Activated CD8-positive, alpha-beta T cell treated with anti-CD3 and anti-CD28 coated beads, Interleukin-2, amount 10 ng/mL, durations not matched to agents 7 days and 5 days (primary cell): ENCODE data around the gene EXOSC5. TPM values are rescaled to one million over a fixed set of nuclear protein-coding genes. Genes with fewer than 3 reads are reported as not detected.
A peak's percentile ranks its signal among the peaks of the same experiment; 100 is the strongest.

Experiments used
- ATAC-seq: fragments of 150-1000 bp; cut with Tn5 transposase; one replicate; pipeline ENCODE4 v1.10.0; 2021; ENCODE audit warnings: moderate library complexity
- CTCF ChIA-PET: fragments of 350-600 bp; sonication (Branson Sonifier 250); formaldehyde crosslinking; loops from one replicate; lab custom pipeline; 2021; ENCODE audit warnings: antibody characterized with exemption; lab: Charles Lee
- POLR2A ChIA-PET: fragments of 350-600 bp; sonication (Branson Sonifier 250); formaldehyde crosslinking; loops from one replicate; lab custom pipeline; 2021; ENCODE audit warnings: antibody characterized with exemption; lab: Charles Lee
- DNase-seq: peaks from one replicate; pipeline ENCODE4 v3.0.0-alpha.2; 2020
- H3K27ac Mint-ChIP-seq: one replicate; pipeline ENCODE4 v1.8.0; 2021; ENCODE audit warnings: mild to moderate bottlenecking, mixed read lengths
- H3K27me3 Mint-ChIP-seq: one replicate; pipeline ENCODE4 v1.8.0; 2021; ENCODE audit warnings: low read depth, mixed read lengths
- H3K36me3 Mint-ChIP-seq: one replicate; pipeline ENCODE4 v1.8.0; 2021; ENCODE audit warnings: low read depth, mixed read lengths
- H3K4me1 Mint-ChIP-seq: one replicate; pipeline ENCODE4 v1.8.0; 2021; ENCODE audit warnings: low read depth, mixed read lengths
- H3K4me3 Mint-ChIP-seq: one replicate; pipeline ENCODE4 v1.8.0; 2021; ENCODE audit warnings: mild to moderate bottlenecking, mixed read lengths
- H3K9me3 Mint-ChIP-seq: one replicate; pipeline ENCODE4 v1.8.0; 2022; ENCODE audit warnings: mixed read lengths; ENCODE audit not compliant: insufficient read depth
- total RNA-seq, 2 experiments: library from RNA; stranded (reverse); gene quantifications; one replicate each; pipeline ENCODE4 v1.2.3, GENCODE V29; 2021

The EXOSC5 gene
- total RNA-seq, 2 experiments from 2014 or later, result 25.3 to 26.6 TPM

- CTCF ChIA-PET, result interaction anchor here (1.8 kb wide), 1 partner anchor 23 kb away, joined by 6 read pairs; no protein-coding TSS in a partner anchor
- Mint-ChIP-seq H3K4me3 (peak overlapping the region; percentile 18), H3K36me3 (peaks cover 23% of the 10 kb centered on the region), H3K27ac (peak overlapping the region; percentile 79), H3K4me1 (peaks cover 43% of the 10 kb centered on the region), H3K27me3 (no peaks in the 10 kb centered on the region), H3K9me3 (no peaks in the 10 kb centered on the region)
- DNase-seq (no peak), ATAC-seq (no peak)
- POLR2A ChIA-PET, result no interaction called here
These were observed 28.3 kb upstream of the EXOSC5 start for GRCh38 chr19:41425174-41426115.

DNA sequence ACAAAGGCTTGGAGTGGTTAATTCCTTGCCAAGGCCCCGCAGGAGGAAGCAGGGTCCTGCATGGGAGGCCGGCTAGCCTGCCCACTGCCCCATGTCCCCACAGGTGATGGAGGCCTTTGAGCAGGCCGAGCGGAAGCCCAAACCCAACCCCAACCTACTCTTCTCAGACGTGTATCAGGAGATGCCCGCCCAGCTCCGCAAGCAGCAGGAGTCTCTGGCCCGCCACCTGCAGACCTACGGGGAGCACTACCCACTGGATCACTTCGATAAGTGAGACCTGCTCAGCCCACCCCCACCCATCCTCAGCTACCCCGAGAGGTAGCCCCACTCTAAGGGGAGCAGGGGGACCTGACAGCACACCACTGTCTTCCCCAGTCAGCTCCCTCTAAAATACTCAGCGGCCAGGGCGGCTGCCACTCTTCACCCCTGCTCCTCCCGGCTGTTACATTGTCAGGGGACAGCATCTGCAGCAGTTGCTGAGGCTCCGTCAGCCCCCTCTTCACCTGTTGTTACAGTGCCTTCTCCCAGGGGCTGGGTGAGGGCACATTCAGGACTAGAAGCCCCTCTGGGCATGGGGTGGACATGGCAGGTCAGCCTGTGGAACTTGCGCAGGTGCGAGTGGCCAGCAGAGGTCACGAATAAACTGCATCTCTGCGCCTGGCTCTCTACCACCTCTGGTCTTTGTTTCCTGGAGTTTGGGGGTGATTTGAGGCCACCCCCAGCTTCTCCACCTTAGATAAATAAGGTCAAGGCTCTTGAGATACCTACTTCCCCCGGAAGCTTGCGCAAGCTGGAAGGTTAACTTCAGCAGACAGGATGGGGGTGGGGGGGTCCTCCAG, 27.4 kb upstream of the EXOSC5 start:
- Mint-ChIP-seq H3K36me3 (peaks cover 28% of the 10 kb centered on the region), H3K27me3 (no peaks in the 10 kb centered on the region), H3K4me1 (peaks cover 43% of the 10 kb centered on the region), H3K27ac (peak overlapping the region; percentile 79), H3K4me3 (no peak overlapping the region), H3K9me3 (no peaks in the 10 kb centered on the region)
- DNase-seq (peak; percentile 37), ATAC-seq (no peak)
- CTCF ChIA-PET, result interaction anchor here (1.8 kb wide), 1 partner anchor 24 kb away, joined by 6 read pairs; no protein-coding TSS in a partner anchor
- POLR2A ChIA-PET, result no interaction called here

GRCh38 chr19:41422955-41423354, 25.8 kb upstream of the EXOSC5 start:
- Mint-ChIP-seq H3K27ac (no peak overlapping the region), H3K4me3 (no peak overlapping the region), H3K9me3 (no peaks in the 10 kb centered on the region), H3K27me3 (no peaks in the 10 kb centered on the region), H3K4me1 (peaks cover 30% of the 10 kb centered on the region), H3K36me3 (peaks cover 28% of the 10 kb centered on the region)
- DNase-seq (no peak), ATAC-seq (no peak)
- CTCF ChIA-PET, result no interaction called here
- POLR2A ChIA-PET, result no interaction called here

DNA sequence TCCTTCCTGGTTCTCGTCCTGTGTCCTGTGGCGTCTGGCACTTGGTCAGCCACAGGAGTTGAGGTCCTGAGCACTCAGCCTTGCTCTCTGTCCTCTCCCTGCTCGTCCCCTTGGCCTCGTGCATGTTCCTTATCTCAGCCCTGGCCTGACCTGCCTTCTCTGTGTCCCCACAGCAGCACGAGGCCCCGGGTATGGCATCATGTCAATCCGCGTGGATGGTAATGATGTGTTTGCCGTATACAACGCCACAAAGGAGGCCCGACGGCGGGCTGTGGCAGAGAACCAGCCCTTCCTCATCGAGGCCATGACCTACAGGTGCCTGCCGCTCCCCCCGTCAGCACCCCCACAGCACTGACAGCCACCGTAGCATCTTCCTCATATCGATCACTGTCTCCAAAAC, 25.3 kb upstream of the EXOSC5 start:
- Mint-ChIP-seq H3K36me3 (peaks cover 28% of the 10 kb centered on the region), H3K4me3 (no peak overlapping the region), H3K4me1 (peaks cover 25% of the 10 kb centered on the region), H3K27ac (no peak overlapping the region), H3K27me3 (no peaks in the 10 kb centered on the region), H3K9me3 (no peaks in the 10 kb centered on the region)
- DNase-seq (no peak), ATAC-seq (no peak)
- POLR2A ChIA-PET, result no interaction called here
- CTCF ChIA-PET, result no interaction called here

DNA sequence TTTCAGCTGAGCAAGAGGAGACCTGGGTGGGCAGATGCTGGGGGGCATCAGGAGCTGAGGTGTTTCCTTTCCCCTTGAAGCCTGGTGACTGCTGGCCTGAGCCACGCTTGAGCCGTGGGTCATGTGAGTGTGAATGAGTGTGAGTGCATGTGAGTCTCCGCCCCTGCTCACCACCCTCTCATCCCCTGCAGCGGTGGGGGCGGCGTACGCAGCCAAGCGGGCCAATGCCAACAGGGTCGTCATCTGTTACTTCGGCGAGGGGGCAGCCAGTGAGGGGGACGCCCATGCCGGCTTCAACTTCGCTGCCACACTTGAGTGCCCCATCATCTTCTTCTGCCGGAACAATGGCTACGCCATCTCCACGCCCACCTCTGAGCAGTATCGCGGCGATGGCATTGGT, 24.8 kb upstream of the EXOSC5 start:
- H3K27me3 Mint-ChIP-seq, result no peaks in the 10 kb centered on the region
- H3K4me1 Mint-ChIP-seq, result peaks cover 22% of the 10 kb centered on the region
- peaks cover 28% of the 10 kb centered on the region for H3K36me3 Mint-ChIP-seq
- CTCF ChIA-PET, result no interaction called here
- ATAC-seq, result no peak
- DNase-seq, result no peak
- POLR2A ChIA-PET, result no interaction called here
- H3K27ac Mint-ChIP-seq, result peak overlapping the region; percentile 69
- H3K4me3 Mint-ChIP-seq, result no peak overlapping the region
- H3K9me3 Mint-ChIP-seq, result no peaks in the 10 kb centered on the region

DNA sequence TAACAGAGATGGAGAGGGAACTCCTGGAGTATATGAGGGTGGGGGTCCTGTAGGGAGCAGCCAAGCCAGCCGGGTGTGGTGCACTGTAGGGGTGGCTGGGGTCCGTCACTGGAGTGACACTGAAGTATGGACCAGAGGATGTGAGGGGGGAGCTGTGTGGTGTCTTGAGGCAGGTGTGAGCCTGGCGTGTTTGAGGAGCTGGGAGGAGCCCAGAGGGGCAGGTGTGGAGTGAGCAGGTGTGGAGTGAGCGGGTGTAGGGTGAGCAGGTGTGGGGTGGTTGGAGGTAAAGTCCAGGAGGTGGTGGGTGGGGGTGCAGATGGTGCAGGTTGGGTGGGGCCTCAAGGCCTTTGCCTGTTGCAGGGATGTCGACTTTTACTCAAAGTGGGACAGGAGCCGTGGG, 24.2 kb upstream of the EXOSC5 start:
- no peaks in the 10 kb centered on the region for H3K9me3 Mint-ChIP-seq
- H3K4me3 Mint-ChIP-seq, result no peak overlapping the region
- ChIA-PET POLR2A (interaction anchor here (1.2 kb wide), 1 partner anchor 18 kb away, joined by 3 read pairs; no protein-coding TSS in a partner anchor), CTCF (no interaction called here)
- peaks cover 15% of the 10 kb centered on the region for H3K4me1 Mint-ChIP-seq
- ATAC-seq (no peak), DNase-seq (no peak)
- H3K36me3 Mint-ChIP-seq, result peaks cover 29% of the 10 kb centered on the region
- H3K27me3 Mint-ChIP-seq, result no peaks in the 10 kb centered on the region
- no peak overlapping the region for H3K27ac Mint-ChIP-seq

DNA sequence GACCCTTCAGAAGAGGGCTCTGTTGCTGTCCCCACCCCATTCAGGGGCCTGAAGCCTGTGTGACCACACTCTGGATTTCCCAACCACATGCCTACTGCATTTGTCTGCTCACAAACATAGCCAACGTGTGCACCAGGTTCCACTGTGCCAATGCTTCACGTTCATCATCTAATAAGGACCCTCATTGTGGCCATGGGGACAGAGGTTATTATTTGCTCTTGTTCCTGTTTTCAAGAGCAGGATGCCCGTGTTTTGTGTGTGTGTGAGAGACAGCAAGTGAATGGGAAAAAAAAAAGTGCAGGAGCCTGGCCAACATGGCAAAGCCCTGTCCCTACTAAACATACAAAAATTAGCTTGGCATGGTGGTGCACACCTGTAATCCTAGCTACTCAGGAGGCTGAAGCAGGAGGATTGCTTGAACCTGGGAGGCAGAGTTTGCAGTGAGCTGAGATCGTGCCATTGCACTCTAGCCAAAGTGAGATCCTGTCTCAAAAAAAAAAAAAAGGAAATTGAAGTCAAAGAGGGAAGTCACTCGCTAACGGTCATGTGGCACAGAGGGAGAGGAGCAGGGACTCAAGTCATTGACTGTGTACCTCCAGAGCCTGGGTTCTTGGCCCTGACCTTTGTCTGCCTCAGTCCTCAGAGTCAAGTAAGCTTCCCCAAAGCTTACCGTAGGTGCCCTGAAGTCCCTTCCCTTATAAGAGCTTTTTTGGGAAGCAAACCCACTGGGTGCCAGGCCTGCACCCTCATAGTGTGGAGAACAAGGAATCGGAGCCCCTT, 23.1 kb upstream of the EXOSC5 start:
- Mint-ChIP-seq H3K27me3 (no peaks in the 10 kb centered on the region), H3K9me3 (no peaks in the 10 kb centered on the region), H3K27ac (no peak overlapping the region), H3K4me1 (peaks cover 9% of the 10 kb centered on the region), H3K36me3 (peaks cover 32% of the 10 kb centered on the region), H3K4me3 (no peak overlapping the region)
- DNase-seq, result no peak
- no peak for ATAC-seq
- ChIA-PET POLR2A (interaction anchor here (1.2 kb wide), 1 partner anchor 19 kb away, joined by 3 read pairs; no protein-coding TSS in a partner anchor), CTCF (interaction anchor here (0.9 kb wide), 1 partner anchor 85 kb away, joined by 3 read pairs; no protein-coding TSS in a partner anchor)

DNA sequence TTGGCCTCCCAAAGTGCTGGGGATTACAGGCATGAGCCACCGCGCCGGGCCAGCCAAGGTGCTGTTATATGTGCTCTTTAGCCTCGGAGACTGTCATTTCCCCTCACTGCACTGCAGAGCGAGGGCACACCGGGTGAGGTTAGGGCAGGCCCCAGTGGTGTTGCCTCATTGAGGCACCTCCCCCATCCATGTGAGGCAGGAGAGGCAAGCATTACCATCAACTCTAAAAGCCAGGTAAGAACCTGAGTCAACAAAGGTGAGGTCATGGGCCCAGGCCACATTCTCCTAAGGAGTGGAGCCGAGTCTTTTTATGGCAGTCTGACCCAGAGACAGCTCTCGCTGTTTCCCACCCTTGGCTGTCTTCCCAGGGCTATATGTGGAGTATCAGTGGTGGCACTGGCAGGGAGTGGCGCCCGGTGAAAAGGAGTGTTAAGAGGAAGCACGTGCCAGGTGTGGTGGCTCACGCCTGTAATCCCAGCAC, 19.1 kb upstream of the EXOSC5 start:
- Mint-ChIP-seq H3K4me3 (no peak overlapping the region), H3K4me1 (no peaks in the 10 kb centered on the region), H3K9me3 (no peaks in the 10 kb centered on the region), H3K36me3 (peaks cover 35% of the 10 kb centered on the region), H3K27me3 (no peaks in the 10 kb centered on the region), H3K27ac (no peak overlapping the region)
- ATAC-seq (no peak), DNase-seq (no peak)
- POLR2A ChIA-PET, result interaction anchor here (0.7 kb wide), 1 partner anchor 27 kb away, joined by 3 read pairs; no protein-coding TSS in a partner anchor
- CTCF ChIA-PET, result no interaction called here

GRCh38 chr19:41415154-41415571, 18.0 kb upstream of the EXOSC5 start:
- no peak for DNase-seq
- ChIA-PET CTCF (interaction anchor here (1.0 kb wide), 1 partner anchor 155 kb away, joined by 3 read pairs; no protein-coding TSS in a partner anchor), POLR2A (no interaction called here)
- H3K4me1 Mint-ChIP-seq, result peaks cover 1% of the 10 kb centered on the region
- H3K36me3 Mint-ChIP-seq, result peaks cover 26% of the 10 kb centered on the region
- no peak overlapping the region for H3K27ac Mint-ChIP-seq
- no peak for ATAC-seq
- no peak overlapping the region for H3K4me3 Mint-ChIP-seq
- H3K27me3 Mint-ChIP-seq, result no peaks in the 10 kb centered on the region
- no peaks in the 10 kb centered on the region for H3K9me3 Mint-ChIP-seq

DNA sequence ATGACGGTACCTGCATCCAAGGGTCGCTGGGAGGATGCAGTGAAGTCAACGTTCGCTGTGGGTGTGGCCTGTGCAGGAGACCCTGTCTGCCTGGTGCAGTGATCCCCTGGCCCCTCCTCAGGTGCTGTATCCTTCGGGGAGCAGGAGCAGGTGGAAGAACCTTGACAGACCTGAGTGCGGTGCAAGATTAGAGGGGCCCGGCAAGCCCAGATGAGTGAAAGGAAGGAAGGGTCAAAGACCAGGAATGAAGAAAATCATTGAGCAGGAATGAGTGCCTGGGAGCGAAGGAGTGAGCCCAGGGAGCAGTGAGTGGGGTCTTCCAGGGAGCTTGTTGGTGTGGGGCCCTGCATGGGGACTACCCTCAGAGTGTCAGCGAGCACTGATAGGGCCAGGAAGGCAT, 17.3 kb upstream of the EXOSC5 start:
- POLR2A ChIA-PET, result interaction anchor here (0.6 kb wide), 1 partner anchor 148 kb away, joined by 4 read pairs; no protein-coding TSS in a partner anchor

DNA sequence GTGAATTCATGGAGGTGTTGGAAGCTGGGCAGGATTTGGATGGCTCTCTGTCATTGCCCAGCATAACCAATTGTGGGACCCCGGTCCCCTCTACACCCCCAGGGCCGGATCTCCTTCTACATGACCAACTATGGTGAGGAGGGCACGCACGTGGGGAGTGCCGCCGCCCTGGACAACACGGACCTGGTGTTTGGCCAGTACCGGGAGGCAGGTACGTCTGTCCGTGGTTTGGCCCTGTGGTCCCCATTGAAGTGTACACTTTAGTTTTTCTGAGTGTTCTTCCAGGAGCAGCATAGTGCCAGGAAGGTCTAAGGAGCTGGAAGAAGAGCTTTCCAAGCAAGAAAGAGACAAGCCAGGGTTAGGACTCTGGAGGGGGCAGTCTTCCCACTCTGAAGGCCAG, 16.8 kb upstream of the EXOSC5 start:
- no peak overlapping the region for H3K27ac Mint-ChIP-seq
- no peak for ATAC-seq
- DNase-seq, result no peak
- H3K4me1 Mint-ChIP-seq, result peaks cover 10% of the 10 kb centered on the region
- peaks cover 20% of the 10 kb centered on the region for H3K36me3 Mint-ChIP-seq
- no peak overlapping the region for H3K4me3 Mint-ChIP-seq
- CTCF ChIA-PET, result no interaction called here
- H3K27me3 Mint-ChIP-seq, result no peaks in the 10 kb centered on the region
- POLR2A ChIA-PET, result interaction anchor here (0.5 to 0.6 kb wide), 2 partner anchors 14 to 148 kb away, joined by 3 to 4 read pairs; no protein-coding TSS in a partner anchor
- H3K9me3 Mint-ChIP-seq, result no peaks in the 10 kb centered on the region

More for the DNA sequence above, 17.3 kb upstream of the EXOSC5 start:
- ATAC-seq (no peak), DNase-seq (no peak)
- Mint-ChIP-seq H3K27ac (no peak overlapping the region), H3K9me3 (no peaks in the 10 kb centered on the region), H3K36me3 (peaks cover 24% of the 10 kb centered on the region), H3K4me1 (peaks cover 6% of the 10 kb centered on the region), H3K27me3 (no peaks in the 10 kb centered on the region), H3K4me3 (no peak overlapping the region)
- CTCF ChIA-PET, result no interaction called here
